Urinary bladder (tissue), 4 donors: ENCODE results near the gene SDK2. TPM values are rescaled to one million over a fixed set of nuclear protein-coding genes. Genes with fewer than 3 reads are reported as not detected.

Source experiments
- DNase-seq: peaks from one replicate; pipeline ENCODE4 v3.0.0-alpha.2; 2015; ENCODE audit errors: extremely low spot score
- H3K27ac ChIP-seq: one replicate; pipeline ENCODE4 v1.5.1; 2013; ENCODE audit warnings: low read depth, mild to moderate bottlenecking, moderate library complexity
- H3K36me3 ChIP-seq: one replicate; pipeline ENCODE4 v1.6.1; 2013; ENCODE audit warnings: mild to moderate bottlenecking, moderate library complexity; ENCODE audit not compliant: insufficient read depth
- H3K4me1 ChIP-seq: one replicate; pipeline ENCODE4 v1.6.1; 2013; ENCODE audit warnings: mild to moderate bottlenecking, moderate library complexity; ENCODE audit not compliant: insufficient read depth
- H3K4me3 ChIP-seq: one replicate; pipeline ENCODE4 v1.5.1; 2013; ENCODE audit warnings: low read depth, low read length
- WGBS: extraction: QIAGEN DNeasy Blood & Tissue Kit; methylation state at CpG from one replicate; pipeline ENCODE4 v1.1.7; 2013; 5-methylcytosine and 5-hydroxymethylcytosine counted together
- polyA plus RNA-seq: library from polyadenylated mRNA; stranded (reverse); fragments of 200-250 nt; gene quantifications from one replicate; pipeline ENCODE4 v1.2.3, GENCODE V29; 2013
- total RNA-seq: library from RNA; depleted of rRNA; stranded (reverse); fragments of >200 nt; gene quantifications from one replicate; pipeline ENCODE4 v1.2.3, GENCODE V29; 2014
- donor health status: healthy with polysubstance abuse.
- donor health status: healthy.

Gene SDK2
- total and polyA plus RNA-seq, 2 donors: 0.61 to 5.0 TPM

DNA sequence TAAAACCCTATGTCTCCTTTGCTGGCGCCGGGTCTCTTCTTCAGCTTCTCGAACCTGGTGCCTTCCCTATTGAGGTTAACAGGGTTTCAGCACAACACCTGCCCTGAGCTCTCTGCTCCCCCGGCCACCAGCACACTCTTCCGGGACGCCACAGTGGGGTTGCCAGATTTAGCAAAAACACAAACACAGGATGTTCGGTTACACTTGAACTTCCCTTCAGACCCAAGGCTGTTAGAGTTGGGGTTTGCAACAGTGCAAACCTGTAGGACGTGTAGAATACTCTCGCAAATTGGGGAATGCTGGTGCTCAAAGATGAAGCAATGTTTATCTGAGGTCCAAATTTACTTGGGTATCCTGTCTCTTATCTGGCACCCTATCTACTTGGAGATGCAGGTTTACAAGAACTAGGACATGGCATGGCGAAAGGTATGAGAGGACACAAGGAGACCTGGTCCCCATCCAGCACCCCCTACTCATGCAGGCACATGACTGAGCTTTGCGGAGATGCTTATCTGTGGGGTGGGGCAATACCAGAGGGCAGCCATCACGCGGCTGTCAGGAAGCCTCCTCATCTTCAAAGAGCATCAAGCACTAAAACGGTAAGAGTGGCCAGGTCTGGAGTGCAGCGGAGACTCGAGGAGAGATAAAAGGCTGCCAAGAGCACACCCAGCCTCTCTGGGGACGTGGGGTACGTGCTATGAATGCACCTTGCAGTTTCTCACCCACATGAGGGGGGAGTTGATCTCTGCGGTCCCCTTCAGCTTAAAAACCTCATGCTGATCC, 52.8 kb downstream of the SDK2 start:
- Histone ChIP-seq H3K27ac (no peak overlapping the region), H3K4me3 (no peak overlapping the region), H3K4me1 (no peaks in the 10 kb centered on the region), H3K36me3 (no peaks in the 10 kb centered on the region)
- DNase-seq: no peak
- 46% methylated on average over 19 of the region's 19 CpGs for WGBS

DNA sequence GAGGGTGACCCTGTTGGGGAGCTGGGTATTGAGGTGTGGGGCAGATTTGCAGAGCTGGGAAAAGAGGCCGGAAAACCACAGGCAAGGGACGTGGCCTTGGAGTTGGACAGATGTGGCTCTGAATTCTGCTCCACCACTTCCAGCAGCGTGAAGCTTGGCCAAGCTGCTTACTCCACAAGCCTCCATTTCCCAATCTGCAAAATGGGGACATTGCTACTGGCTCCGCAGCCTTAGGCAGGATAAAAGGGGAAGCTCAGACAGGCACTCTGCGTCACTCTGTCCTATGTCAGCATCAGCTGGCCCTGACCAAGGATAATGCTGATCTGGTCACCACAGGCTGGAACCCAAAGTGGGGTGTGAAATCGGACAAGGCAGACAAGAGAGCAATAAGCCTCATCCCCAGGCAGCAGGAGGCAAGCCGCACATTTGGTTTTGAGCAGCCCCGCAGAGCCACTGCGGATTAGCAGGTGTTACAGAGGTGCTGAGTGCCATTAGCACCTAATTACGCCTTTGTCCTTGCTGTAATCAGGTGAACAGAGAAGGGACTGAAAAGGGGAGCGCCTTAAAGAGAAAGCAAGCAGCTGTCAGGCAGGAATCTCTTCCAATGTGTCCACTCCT, 54.8 kb downstream of the SDK2 start:
- no peak for DNase-seq
- Histone ChIP-seq H3K4me1 (no peaks in the 10 kb centered on the region), H3K36me3 (no peaks in the 10 kb centered on the region), H3K27ac (no peak overlapping the region), H3K4me3 (no peak overlapping the region)
- 84% methylated on average over 11 of the region's 11 CpGs for WGBS

DNA sequence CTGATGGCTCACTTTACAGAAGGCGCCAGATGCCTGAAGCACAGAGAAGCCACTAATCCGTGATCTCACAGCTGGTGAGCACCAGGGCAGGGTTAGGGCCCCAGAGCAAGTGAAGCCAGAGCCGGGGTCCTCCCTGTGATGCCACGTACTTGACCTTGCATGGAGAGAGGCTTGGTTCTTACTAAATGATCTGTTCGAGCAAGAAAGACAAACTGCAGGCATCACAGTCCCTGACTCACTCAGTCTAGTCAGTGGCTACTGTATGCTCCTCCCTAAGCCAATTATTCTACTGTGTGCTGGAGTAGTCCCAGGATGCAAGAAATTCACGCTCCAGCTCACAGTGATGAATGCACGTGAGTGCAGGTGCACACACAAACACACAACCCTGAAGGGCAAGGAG, 55.4 kb downstream of the SDK2 start:
- DNase-seq: no peak
- H3K4me1 ChIP-seq: no peaks in the 10 kb centered on the region
- no peak overlapping the region for H3K27ac ChIP-seq
- WGBS: 88% methylated on average over 7 of the region's 7 CpGs
- no peaks in the 10 kb centered on the region for H3K36me3 ChIP-seq
- H3K4me3 ChIP-seq: no peak overlapping the region

DNA sequence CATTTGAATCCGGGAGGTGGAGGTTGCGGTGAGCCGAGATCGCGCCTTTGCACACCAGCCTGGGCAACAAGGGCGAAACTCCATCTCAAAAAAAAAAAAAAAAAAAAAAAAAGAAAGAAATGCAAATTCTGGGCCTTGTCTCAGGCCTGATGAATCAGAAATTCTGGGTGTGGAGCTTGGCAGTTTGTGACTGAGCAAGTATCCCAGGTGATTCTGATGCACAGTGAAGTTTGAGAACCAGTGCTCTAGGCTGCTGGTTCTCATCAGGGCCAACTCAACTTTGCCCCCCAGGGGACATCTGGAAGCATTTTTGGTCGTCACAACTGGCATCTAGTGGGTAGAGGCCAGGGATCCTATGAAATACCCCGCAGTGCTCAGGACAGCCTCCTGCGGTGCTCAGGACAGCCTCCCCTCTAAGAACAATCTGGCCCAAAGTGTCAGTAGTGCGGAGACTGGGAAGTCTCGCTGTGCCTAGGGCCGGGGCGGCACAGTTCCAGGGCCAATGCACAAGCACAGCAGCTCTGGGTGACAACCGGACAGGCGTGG, 55.9 kb downstream of the SDK2 start:
- WGBS: 90% methylated on average over 15 of the region's 15 CpGs

DNA sequence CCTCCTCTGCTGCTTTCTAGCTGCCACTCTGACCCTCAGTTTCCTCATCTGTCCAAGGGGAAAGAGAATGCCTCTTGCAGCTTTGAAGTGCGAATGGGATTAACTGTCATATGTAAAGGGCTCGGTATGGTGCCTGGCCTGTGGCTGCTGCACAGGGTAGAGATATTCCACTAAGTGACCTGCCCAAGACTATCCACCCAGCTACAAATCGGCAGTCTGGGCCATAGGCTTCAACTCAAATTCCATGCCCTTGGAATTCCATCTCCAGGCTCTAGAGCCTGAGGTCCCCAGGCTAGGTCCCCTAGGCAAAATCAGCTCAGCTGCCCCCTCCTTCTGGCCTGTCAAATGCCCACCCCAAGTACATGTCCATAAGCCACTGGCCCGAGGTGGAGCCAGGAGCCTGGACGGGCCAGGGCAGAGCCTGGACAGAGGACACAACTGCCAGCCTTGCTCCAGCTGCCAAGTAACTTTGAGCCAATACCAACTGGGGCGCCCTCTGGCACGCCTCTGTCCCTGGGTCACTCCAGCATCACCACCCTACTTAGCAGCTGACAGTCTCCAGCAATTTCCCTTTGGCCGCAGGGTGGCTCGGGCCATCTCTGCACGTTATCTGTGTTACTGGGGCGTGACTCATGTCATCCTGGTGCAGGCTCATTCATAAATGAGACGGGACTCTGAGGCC, 57.2 kb downstream of the SDK2 start:
- Histone ChIP-seq H3K27ac (no peak overlapping the region), H3K4me1 (no peaks in the 10 kb centered on the region), H3K4me3 (no peak overlapping the region), H3K36me3 (no peaks in the 10 kb centered on the region)
- 72% methylated on average over 12 of the region's 12 CpGs for WGBS
- DNase-seq: no peak

More for the DNA sequence above, 55.9 kb downstream of the SDK2 start:
- no peak for DNase-seq
- no peaks in the 10 kb centered on the region for H3K36me3 ChIP-seq
- no peak overlapping the region for H3K27ac ChIP-seq
- H3K4me3 ChIP-seq: no peak overlapping the region
- H3K4me1 ChIP-seq: no peaks in the 10 kb centered on the region

DNA sequence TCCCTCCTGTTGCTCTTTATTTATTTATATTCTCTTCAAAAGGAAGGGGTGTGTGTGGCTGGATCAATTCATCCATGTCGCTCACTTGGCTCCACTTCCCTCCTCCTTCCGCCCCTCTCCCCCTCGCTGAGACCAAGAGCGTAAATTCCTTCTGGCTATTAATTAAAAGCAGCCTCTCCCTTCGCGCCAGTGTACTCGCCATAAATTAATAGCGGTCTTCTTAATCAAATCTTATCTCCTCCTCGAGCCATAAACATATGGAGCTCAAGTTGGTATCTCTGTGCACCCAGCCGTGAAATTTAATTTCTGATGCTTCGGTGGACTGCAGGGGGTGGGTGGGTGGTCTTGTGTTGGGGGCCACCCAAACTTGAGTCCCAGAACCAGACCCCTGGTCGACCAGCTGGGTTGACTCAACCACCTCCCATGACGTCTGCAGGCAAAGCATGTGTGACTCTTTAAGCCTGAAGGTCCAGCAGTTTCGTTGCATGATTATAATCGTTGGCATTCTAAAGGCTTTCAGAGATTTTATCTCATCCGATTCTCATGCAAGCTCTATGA, 57.9 kb downstream of the SDK2 start:
- Histone ChIP-seq H3K4me3 (no peak overlapping the region), H3K36me3 (no peaks in the 10 kb centered on the region), H3K4me1 (no peaks in the 10 kb centered on the region), H3K27ac (no peak overlapping the region)
- no peak for DNase-seq
- 41% methylated on average over 16 of the region's 16 CpGs for WGBS

DNA sequence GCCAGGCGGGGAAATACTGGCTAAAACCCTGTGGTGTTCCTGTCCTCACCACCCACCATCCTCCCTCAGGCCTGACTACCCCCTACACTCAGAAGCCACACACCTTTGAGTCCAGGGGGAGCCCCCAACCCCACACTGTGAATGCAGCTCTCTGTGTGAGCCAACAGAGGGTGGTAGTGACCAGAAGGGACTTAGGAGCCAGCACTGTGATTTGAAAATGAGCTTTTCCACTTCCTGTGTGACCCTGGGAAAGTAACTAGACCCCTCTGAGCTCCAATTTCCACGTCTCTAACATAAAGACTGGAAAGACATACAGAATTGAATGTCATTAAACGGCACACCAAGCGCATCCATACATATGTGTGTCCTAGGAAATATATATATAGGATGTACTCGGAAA, 58.7 kb downstream of the SDK2 start:
- H3K4me3 ChIP-seq: no peak overlapping the region
- H3K4me1 ChIP-seq: no peaks in the 10 kb centered on the region
- no peak for DNase-seq
- H3K27ac ChIP-seq: no peak overlapping the region
- 91% methylated on average over 5 of the region's 5 CpGs for WGBS
- H3K36me3 ChIP-seq: no peaks in the 10 kb centered on the region

DNA sequence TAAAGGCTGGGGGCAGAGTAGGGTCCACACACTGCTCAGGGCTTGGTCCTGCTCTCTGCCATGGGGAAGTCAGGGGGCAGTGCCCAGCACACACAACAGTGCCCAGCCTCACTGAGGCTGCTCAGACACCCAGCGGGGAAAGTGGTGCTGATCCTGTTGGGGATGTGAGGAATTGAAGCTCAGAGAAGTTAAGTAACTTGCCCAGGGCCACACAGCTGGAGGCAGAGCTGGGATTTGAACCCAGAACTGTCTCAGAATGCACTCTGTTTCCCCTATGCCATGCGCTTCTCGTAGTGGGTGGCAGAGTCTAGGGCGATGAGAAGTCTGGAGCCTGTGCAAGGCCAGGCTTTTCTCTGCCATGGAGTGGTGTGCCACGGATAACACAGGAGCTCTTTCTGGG, 59.3 kb downstream of the SDK2 start:
- Histone ChIP-seq H3K36me3 (no peaks in the 10 kb centered on the region), H3K27ac (no peak overlapping the region), H3K4me3 (no peak overlapping the region), H3K4me1 (no peaks in the 10 kb centered on the region)
- DNase-seq: no peak
- WGBS: 98% methylated on average over 5 of the region's 5 CpGs

DNA sequence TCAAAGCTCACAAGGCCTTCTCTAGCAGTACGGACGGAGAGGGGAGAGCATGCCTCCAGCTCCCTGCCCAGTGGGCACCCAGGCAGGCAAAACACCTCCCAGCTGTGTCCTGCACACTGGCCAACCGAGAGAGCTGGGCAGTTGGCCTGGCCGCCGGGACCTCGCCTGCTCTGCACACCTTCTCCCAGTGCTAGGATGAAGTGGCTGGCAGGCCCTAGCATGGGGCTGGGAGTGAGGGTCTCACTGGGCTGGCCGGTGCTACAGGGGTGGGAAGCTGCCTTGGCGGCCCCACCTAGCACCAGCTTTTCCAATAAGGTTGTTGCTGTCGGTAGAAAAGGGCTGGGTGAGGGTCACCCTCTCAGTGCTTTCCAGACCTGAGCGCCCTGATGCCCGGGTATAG, 60.2 kb downstream of the SDK2 start:
- Histone ChIP-seq H3K36me3 (no peaks in the 10 kb centered on the region), H3K4me1 (no peaks in the 10 kb centered on the region), H3K4me3 (no peak overlapping the region), H3K27ac (no peak overlapping the region)
- no peak for DNase-seq
- WGBS: 85% methylated on average over 11 of the region's 11 CpGs

DNA sequence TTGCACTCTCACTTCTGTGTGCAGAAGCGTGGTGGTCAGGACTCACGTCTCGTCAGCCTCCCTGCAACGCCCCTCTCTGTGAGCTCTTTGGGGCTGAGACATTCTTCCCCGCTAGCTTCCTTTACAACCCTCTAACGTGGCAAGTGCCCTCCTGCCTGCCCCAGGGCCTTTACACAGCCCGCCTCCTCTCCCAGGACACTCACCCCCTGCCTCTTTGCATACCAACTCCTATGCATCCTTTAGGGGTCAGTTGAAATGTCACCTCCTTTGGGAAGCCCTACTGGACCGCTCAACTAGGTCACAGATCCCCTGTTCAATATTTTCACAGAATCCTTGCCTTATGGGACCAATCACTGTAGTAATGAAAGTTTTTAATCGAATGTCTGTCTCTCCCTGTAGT, 61.4 kb downstream of the SDK2 start:
- WGBS: 87% methylated on average over 9 of the region's 9 CpGs
- Histone ChIP-seq H3K4me1 (no peaks in the 10 kb centered on the region), H3K27ac (no peak overlapping the region), H3K36me3 (no peaks in the 10 kb centered on the region), H3K4me3 (no peak overlapping the region)
- no peak for DNase-seq

DNA sequence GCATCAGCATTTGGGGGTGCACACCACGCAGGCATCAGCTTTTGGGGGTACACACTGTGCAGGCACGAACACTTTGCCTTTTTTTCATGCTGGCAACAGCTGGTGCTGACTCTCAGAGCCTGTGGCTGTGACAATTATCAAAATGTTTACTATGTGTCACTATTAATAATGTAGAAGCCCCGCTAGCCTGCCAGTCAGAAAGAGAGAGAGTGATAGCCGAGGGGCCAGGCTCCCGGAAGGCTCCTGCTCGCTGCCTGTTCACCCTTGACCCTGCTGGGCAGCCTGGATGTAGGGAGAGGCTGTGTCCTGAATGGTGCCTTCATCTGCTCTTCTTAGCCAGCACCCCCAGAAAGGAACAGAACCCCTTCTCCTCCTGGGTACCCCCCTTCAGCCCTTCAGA, 61.9 kb downstream of the SDK2 start:
- DNase-seq: no peak
- WGBS: 64% methylated on average over 6 of the region's 6 CpGs
- Histone ChIP-seq H3K27ac (no peak overlapping the region), H3K36me3 (no peaks in the 10 kb centered on the region), H3K4me3 (no peak overlapping the region), H3K4me1 (no peaks in the 10 kb centered on the region)

DNA sequence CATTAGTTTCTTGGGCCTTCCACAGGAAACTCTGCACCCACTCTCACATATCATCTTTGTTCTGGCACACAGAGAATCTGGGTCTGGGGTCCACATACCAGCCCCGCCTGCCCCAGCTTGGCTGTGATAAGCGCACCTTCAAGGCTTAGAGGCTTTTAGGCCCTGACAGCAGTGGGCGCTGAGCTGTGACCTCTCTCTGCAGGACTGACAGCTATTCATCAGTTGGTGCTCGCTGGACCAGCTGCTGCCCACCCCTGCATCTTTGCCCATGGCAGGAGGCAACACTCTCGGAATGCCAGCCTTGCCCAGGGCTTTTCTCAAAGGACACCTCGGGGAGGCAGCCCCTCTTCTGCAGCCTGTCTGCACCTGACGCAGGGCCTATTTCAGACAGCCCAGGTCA, 62.9 kb downstream of the SDK2 start:
- Histone ChIP-seq H3K4me3 (no peak overlapping the region), H3K27ac (no peak overlapping the region), H3K36me3 (no peaks in the 10 kb centered on the region), H3K4me1 (no peaks in the 10 kb centered on the region)
- 93% methylated on average over 7 of the region's 7 CpGs for WGBS
- no peak for DNase-seq

DNA sequence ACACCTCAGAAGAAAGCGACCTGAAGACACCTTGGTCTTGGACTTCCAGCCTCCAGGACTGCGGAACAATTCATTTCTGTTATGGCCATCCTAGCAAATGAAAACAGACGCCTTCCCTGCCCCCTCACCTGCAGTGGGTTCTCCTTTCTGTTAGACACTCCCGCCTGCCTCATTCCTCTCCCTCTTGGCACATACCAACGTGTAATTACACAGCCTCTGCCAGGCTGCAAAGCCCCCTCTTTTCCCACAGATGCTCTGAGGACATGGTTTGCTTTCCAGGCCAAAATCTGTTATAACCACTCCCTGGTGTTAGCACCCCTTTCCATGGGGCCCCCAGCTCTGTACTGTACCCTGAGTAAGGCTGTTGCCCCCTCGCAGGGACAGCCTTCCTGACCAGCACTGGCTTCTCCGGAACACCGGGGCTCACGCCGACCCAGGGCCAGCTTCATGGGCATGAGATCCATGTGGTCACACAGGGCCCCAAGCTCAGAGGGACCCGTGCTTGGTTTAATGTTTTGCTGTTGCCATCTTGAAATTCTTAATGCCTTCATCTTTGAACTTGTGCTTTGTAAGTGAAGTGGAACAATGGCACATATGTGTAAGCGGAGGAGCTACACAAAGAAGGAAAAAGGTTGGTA, 64.1 kb downstream of the SDK2 start:
- DNase-seq: no peak
- no peak overlapping the region for H3K27ac ChIP-seq
- WGBS: 92% methylated on average over 12 of the region's 12 CpGs
- no peaks in the 10 kb centered on the region for H3K4me1 ChIP-seq
- no peaks in the 10 kb centered on the region for H3K36me3 ChIP-seq
- no peak overlapping the region for H3K4me3 ChIP-seq
